HL-60 (cell line): ENCODE measurements around the gene HEXD.

Experiments
- DNase-seq, 2 experiments: peaks; one replicate each; pipeline ENCODE4 v3.0.0-alpha.2; 2010 to 2020; ENCODE audit warnings: low read depth in 1 of 2, low spot score in 1 of 2
- H3K27ac ChIP-seq: fragments of 250-450 bp; sonication (Bioruptor Pico); replicated peaks from 2 replicates; pipeline ENCODE4 v1.5.1; 2020; ENCODE audit warnings: mild to moderate bottlenecking, moderate library complexity
- H3K27me3 ChIP-seq: fragments of 250-450 bp; sonication (Bioruptor Pico); 2 replicates; pipeline ENCODE4 v1.5.1; 2021; ENCODE audit warnings: mild to moderate bottlenecking, moderate library complexity; ENCODE audit not compliant: insufficient read depth, poor library complexity, severe bottlenecking
- H3K4me3 ChIP-seq: replicated peaks from 2 replicates; pipeline ENCODE4 v1.5.1; 2011; ENCODE audit warnings: mild to moderate bottlenecking, control low read depth, low read length; ENCODE audit not compliant: insufficient read depth
- CTCF ChIP-seq: IDR thresholded peaks from one replicate; pipeline ENCODE4 v1.5.1; 2011; ENCODE audit warnings: low read length, control low read depth, inconsistent platforms; ENCODE audit not compliant: insufficient read depth
- GABPA ChIP-seq: IDR thresholded peaks from 2 replicates; pipeline ENCODE4 v1.6.1; 2012; ENCODE audit warnings: low read depth
- POLR2AphosphoS5 ChIP-seq: IDR thresholded peaks from 2 replicates; pipeline ENCODE4 v1.6.1; 2012; ENCODE audit warnings: low read depth
- REST ChIP-seq: IDR thresholded peaks from 2 replicates; pipeline ENCODE4 v1.6.1; 2012; ENCODE audit warnings: low read depth; ENCODE audit not compliant: insufficient replicate concordance
- SPI1 ChIP-seq: IDR thresholded peaks from 2 replicates; pipeline ENCODE4 v1.6.1; 2012; ENCODE audit warnings: low read depth, mild to moderate bottlenecking, borderline replicate concordance

HEXD gene

GRCh38 chr17:82377924-82378740 lies 40.0 kb upstream of the HEXD start:
- no peak for DNase-seq
- Histone ChIP-seq H3K4me3 (no peak overlapping the region), H3K27me3 (peaks cover 12% of the 10 kb centered on the region), H3K27ac (no peak overlapping the region)
- TF ChIP-seq CTCF, result no peak
- no peak for TF ChIP-seq SPI1
- no peak for TF ChIP-seq GABPA
- no peak for TF ChIP-seq POLR2AphosphoS5
- no peak for TF ChIP-seq REST

DNA sequence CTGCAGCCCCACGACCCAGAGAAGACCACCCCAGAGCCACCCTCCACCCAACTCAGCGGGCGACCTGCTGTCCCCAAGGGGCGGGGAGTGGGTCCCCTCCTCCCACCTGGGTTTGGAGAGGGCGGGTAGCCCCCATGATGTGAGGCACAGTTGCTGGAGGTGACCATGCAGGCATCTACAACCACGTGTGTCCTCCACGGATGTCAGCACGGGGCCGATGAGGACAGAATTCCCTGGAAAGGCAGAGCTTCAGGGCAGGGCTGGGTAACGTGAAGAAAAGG lies 39.5 kb upstream of the HEXD start:
- Histone ChIP-seq H3K27me3 (peaks cover 12% of the 10 kb centered on the region), H3K27ac (no peak overlapping the region), H3K4me3 (no peak overlapping the region)
- TF ChIP-seq POLR2AphosphoS5 (no peak), GABPA (no peak), SPI1 (no peak), REST (no peak), CTCF (no peak)
- no peak for DNase-seq

GRCh38 chr17:82380860-82381702 lies 37.1 kb upstream of the HEXD start:
- H3K4me3 ChIP-seq, result no peak overlapping the region
- no peak for DNase-seq

More at GRCh38 chr17:82380860-82381702, 37.1 kb upstream of the HEXD start:
- Histone ChIP-seq H3K27ac (no peak overlapping the region), H3K27me3 (peaks cover under 1% of the 10 kb centered on the region)
- TF ChIP-seq CTCF, result no peak
- TF ChIP-seq POLR2AphosphoS5, result no peak
- TF ChIP-seq SPI1, result no peak
- TF ChIP-seq REST, result no peak
- TF ChIP-seq GABPA, result no peak
